ENCODE data around the gene WWOX. TPM values are rescaled to one million over a fixed set of nuclear protein-coding genes. Genes with fewer than 3 reads are reported as not detected.

The WWOX gene
- total and polyA plus RNA-seq, 2 experiments from 2014 or later = 22.1 to 123 TPM

GRCh38 chr16:79083508-79084299 is 984.2 kb downstream of the WWOX start:
- DNase-seq (ENCODE audit: low read depth in 1 of 2, low spot score in 1 of 2) = no peak

GRCh38 chr16:79088971-79089370 is 989.5 kb downstream of the WWOX start:
- no peaks in the 10 kb centered on the region for H3K9me3 ChIP-seq (ENCODE audit: low read depth)
- H3K36me3 ChIP-seq = no peaks in the 10 kb centered on the region
- no peak overlapping the region for H3K27ac ChIP-seq
- H3K4me3 ChIP-seq = no peak overlapping the region
- DNase-seq (ENCODE audit: low read depth in 1 of 2, low spot score in 1 of 2) = no peak
- H3K27me3 ChIP-seq = no peaks in the 10 kb centered on the region
- H3K4me1 ChIP-seq (ENCODE audit: low read depth) = no peaks in the 10 kb centered on the region
- TF ChIP-seq CTCF (IDR thresholded peaks at IDR 0.05; ENCODE audit: low read depth, low read length) = no peak

More at GRCh38 chr16:79083508-79084299, 984.2 kb downstream of the WWOX start:
- Histone ChIP-seq H3K36me3 (no peaks in the 10 kb centered on the region), H3K4me1 (ENCODE audit: low read depth) (peaks cover 4% of the 10 kb centered on the region), H3K9me3 (ENCODE audit: low read depth) (no peaks in the 10 kb centered on the region), H3K4me3 (no peak overlapping the region), H3K27ac (no peak overlapping the region), H3K27me3 (no peaks in the 10 kb centered on the region)
- no peak for TF ChIP-seq CTCF (IDR thresholded peaks at IDR 0.05; ENCODE audit: low read depth, low read length)

GRCh38 chr16:79089735-79090284 is 990.4 kb downstream of the WWOX start:
- H3K36me3 ChIP-seq = no peaks in the 10 kb centered on the region
- H3K27ac ChIP-seq = no peak overlapping the region
- no peaks in the 10 kb centered on the region for H3K9me3 ChIP-seq (ENCODE audit: low read depth)
- H3K4me1 ChIP-seq (ENCODE audit: low read depth) = no peaks in the 10 kb centered on the region
- H3K4me3 ChIP-seq = no peak overlapping the region
- no peak for TF ChIP-seq CTCF (IDR thresholded peaks at IDR 0.05; ENCODE audit: low read depth, low read length)
- no peaks in the 10 kb centered on the region for H3K27me3 ChIP-seq
- DNase-seq (ENCODE audit: low read depth in 1 of 2, low spot score in 1 of 2) = no peak

GRCh38 chr16:79090966-79091365 is 991.5 kb downstream of the WWOX start:
- TF ChIP-seq CTCF (IDR thresholded peaks at IDR 0.05; ENCODE audit: low read depth, low read length) = no peak
- H3K4me1 ChIP-seq (ENCODE audit: low read depth) = no peaks in the 10 kb centered on the region
- H3K27me3 ChIP-seq = no peaks in the 10 kb centered on the region
- H3K36me3 ChIP-seq = no peaks in the 10 kb centered on the region
- no peak overlapping the region for H3K4me3 ChIP-seq
- no peak overlapping the region for H3K27ac ChIP-seq
- DNase-seq (ENCODE audit: low read depth in 1 of 2, low spot score in 1 of 2) = no peak
- H3K9me3 ChIP-seq (ENCODE audit: low read depth) = no peaks in the 10 kb centered on the region

- no peaks in the 10 kb centered on the region for H3K4me1 ChIP-seq (ENCODE audit: low read depth)
- no peak overlapping the region for H3K27ac ChIP-seq
- no peak for DNase-seq (ENCODE audit: low read depth in 1 of 2, low spot score in 1 of 2)
These were observed 993.4 kb downstream of the WWOX start for GRCh38 chr16:79092846-79093245.

More at GRCh38 chr16:79092846-79093245, 993.4 kb downstream of the WWOX start:
- Histone ChIP-seq H3K27me3 (no peaks in the 10 kb centered on the region), H3K9me3 (ENCODE audit: low read depth) (no peaks in the 10 kb centered on the region), H3K4me3 (no peak overlapping the region), H3K36me3 (no peaks in the 10 kb centered on the region)
- TF ChIP-seq CTCF (IDR thresholded peaks at IDR 0.05; ENCODE audit: low read depth, low read length) = no peak
